PFSK-1 (cell line): ENCODE results near the gene ARSA.

ENCODE experiments used
- FOXP2 ChIP-seq: optimal IDR thresholded peaks from 2 replicates; pipeline ENCODE3; 2011; ENCODE audit warnings: borderline replicate concordance, control low read depth, inconsistent platforms; ENCODE audit not compliant: insufficient read depth; ENCODE audit errors: extremely low read length, extremely low read depth
- POLR2AphosphoS5 ChIP-seq: IDR thresholded peaks from 2 replicates; pipeline ENCODE4 v1.6.1; 2012; ENCODE audit warnings: low read depth, mild to moderate bottlenecking, control low read depth, low read length, moderate library complexity
- SIN3A ChIP-seq: IDR thresholded peaks from 2 replicates; pipeline ENCODE4 v1.6.1; 2012; ENCODE audit warnings: mild to moderate bottlenecking, low read length, moderate library complexity, borderline replicate concordance; ENCODE audit not compliant: insufficient read depth
- TAF1 ChIP-seq: IDR thresholded peaks from 2 replicates; pipeline ENCODE4 v1.6.1; 2012; ENCODE audit warnings: low read length, control low read depth, borderline replicate concordance; ENCODE audit not compliant: insufficient read depth
- TF ChIP-seq, protein P1 (sequence below), 2 experiments: IDR thresholded peaks; 2 replicates each; pipeline versions ENCODE4 v1.6.1 to v1.8.0; 2011 to 2012; ENCODE audit warnings: low read depth in 2 of 2, low read length in 2 of 2, control low read depth in 1 of 2, inconsistent platforms in 1 of 2, mild to moderate bottlenecking in 1 of 2, moderate library complexity in 1 of 2; ENCODE audit not compliant: insufficient read depth in 1 of 2

GRCh38 chr22:50671641-50672040 is 43.7 kb upstream of the ARSA start:
- no peak for TF ChIP-seq TAF1
- TF ChIP-seq SIN3A = no peak
- TF ChIP-seq, protein P1, sequence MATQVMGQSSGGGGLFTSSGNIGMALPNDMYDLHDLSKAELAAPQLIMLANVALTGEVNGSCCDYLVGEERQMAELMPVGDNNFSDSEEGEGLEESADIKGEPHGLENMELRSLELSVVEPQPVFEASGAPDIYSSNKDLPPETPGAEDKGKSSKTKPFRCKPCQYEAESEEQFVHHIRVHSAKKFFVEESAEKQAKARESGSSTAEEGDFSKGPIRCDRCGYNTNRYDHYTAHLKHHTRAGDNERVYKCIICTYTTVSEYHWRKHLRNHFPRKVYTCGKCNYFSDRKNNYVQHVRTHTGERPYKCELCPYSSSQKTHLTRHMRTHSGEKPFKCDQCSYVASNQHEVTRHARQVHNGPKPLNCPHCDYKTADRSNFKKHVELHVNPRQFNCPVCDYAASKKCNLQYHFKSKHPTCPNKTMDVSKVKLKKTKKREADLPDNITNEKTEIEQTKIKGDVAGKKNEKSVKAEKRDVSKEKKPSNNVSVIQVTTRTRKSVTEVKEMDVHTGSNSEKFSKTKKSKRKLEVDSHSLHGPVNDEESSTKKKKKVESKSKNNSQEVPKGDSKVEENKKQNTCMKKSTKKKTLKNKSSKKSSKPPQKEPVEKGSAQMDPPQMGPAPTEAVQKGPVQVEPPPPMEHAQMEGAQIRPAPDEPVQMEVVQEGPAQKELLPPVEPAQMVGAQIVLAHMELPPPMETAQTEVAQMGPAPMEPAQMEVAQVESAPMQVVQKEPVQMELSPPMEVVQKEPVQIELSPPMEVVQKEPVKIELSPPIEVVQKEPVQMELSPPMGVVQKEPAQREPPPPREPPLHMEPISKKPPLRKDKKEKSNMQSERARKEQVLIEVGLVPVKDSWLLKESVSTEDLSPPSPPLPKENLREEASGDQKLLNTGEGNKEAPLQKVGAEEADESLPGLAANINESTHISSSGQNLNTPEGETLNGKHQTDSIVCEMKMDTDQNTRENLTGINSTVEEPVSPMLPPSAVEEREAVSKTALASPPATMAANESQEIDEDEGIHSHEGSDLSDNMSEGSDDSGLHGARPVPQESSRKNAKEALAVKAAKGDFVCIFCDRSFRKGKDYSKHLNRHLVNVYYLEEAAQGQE (IDR thresholded peaks at IDR 0.05; ENCODE audit: insufficient read depth in 1 of 2, low read depth in 2 of 2, low read length in 2 of 2) = no peak
- no peak for TF ChIP-seq POLR2AphosphoS5
- TF ChIP-seq FOXP2 = no peak
